Tibial artery (tissue), 4 donors: ENCODE results near the gene SECTM1.

ENCODE experiments used
- DNase-seq, 2 donors: peaks; one replicate each; pipeline ENCODE4 v3.0.0-alpha.2; 2019
- H3K27ac ChIP-seq, 2 donors: fragments of 200-600 bp; sonication (generic) in 1 of 2; 1 replicate in 1 of 2; 2 replicates in 1 of 2; pipeline ENCODE4 v1.5.1; 2018 to 2019; ENCODE audit warnings: mild to moderate bottlenecking in 1 of 2
- H3K27me3 ChIP-seq, 2 donors: fragments of 200-600 bp; sonication (generic) in 1 of 2; one replicate each; pipeline versions ENCODE4 v1.5.1 to v1.6.0; 2016 to 2019
- H3K36me3 ChIP-seq, 3 donors: fragments of 200-600 bp; sonication (generic) in 2 of 3; one replicate each; pipeline ENCODE4 v1.5.1; 2016 to 2019; ENCODE audit warnings: mild to moderate bottlenecking in 2 of 3
- H3K4me1 ChIP-seq, 4 donors: fragments of 200-600 bp; sonication (generic) in 2 of 4; 1 replicate in 3 of 4; 2 replicates in 1 of 4; pipeline ENCODE4 v1.5.1; 2016 to 2019
- H3K4me3 ChIP-seq, 2 donors: fragments of 200-600 bp; sonication (generic) in 1 of 2; 1 replicate in 1 of 2; 2 replicates in 1 of 2; pipeline ENCODE4 v1.5.1; 2018 to 2019; ENCODE audit warnings: mild to moderate bottlenecking in 2 of 2
- H3K9me3 ChIP-seq, 3 donors: fragments of 200-600 bp; sonication (generic) in 1 of 3; one replicate each; pipeline ENCODE4 v1.5.1; 2016 to 2019
- CTCF ChIP-seq, 2 experiments: fragments of 200-600 bp in 1 of 2; fragments of 450-650 bp in 1 of 2; IDR thresholded peaks; one replicate each; pipeline ENCODE4 v1.5.1; 2017 to 2019; ENCODE audit warnings: antibody characterized with exemption in 2 of 2, mild to moderate bottlenecking in 1 of 2, moderate library complexity in 1 of 2
- intact Hi-C: fragments of 100-400 bp; cut with DNase I; formaldehyde crosslinking; loops from one replicate; pipeline ENCODE4 v1.15.0; 2023; ENCODE audit warnings: low total_unique reads

SECTM1 gene

GRCh38 chr17:82282239-82283207 is 51.0 kb downstream of the SECTM1 start:
- Histone ChIP-seq H3K4me1 (peaks cover 0 to 13% (median 0%) of the 10 kb centered on the region in 4 donors), H3K4me3 (no peak overlapping the region), H3K27me3 (peaks cover 0 to 18% of the 10 kb centered on the region in 2 donors), H3K9me3 (no peaks in the 10 kb centered on the region), H3K36me3 (peaks cover 0 to 7% (median 0%) of the 10 kb centered on the region in 3 donors), H3K27ac (no peak overlapping the region)
- DNase-seq: no peak
- intact Hi-C loops: no loop called here
- no peak for TF ChIP-seq CTCF (IDR thresholded peaks at IDR 0.05)

DNA sequence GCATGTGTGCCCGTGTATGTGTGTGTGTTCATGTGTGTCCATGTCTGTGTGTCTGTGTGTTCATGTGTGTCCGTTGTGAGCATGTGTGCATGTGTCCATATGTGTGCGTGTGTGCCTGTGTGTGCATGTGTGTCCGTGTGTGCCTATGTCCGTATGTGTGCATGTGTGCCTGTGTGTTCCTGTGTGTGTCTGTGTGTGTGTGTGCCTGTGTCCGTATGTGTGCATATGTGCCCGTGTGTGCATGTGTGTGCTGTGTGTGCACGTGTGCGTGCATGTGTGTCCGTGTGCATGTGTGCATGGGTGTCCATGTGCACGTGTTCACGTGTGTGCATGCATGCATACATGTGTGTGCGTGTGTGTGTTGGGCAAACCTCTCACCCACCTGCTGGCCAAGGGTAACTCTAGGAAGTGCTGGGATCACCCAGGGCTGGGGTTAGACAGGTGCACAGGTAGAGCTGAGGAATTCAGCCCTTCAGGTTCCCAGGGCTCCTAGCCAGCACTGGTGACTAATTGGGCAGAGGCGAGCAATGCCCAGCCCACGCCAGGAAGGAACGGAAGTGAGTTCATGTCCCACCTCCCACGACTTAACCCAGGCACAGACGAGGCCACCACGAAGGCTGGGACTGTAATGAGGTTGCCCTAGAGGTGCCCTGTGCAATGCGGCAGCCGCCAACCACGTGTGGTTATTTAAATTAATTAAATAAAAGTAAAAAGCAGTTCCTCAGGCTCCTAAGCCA is 51.9 kb downstream of the SECTM1 start:
- no peak for DNase-seq
- Histone ChIP-seq H3K27ac (no peak overlapping the region), H3K9me3 (no peaks in the 10 kb centered on the region), H3K36me3 (peaks cover 0 to 12% (median 0%) of the 10 kb centered on the region in 3 donors), H3K27me3 (peaks cover 0 to 18% of the 10 kb centered on the region in 2 donors), H3K4me1 (peaks cover 0 to 13% (median 0%) of the 10 kb centered on the region in 4 donors), H3K4me3 (no peak overlapping the region)
- TF ChIP-seq CTCF (IDR thresholded peaks at IDR 0.05): no peak
- intact Hi-C loops: no loop called here

DNA sequence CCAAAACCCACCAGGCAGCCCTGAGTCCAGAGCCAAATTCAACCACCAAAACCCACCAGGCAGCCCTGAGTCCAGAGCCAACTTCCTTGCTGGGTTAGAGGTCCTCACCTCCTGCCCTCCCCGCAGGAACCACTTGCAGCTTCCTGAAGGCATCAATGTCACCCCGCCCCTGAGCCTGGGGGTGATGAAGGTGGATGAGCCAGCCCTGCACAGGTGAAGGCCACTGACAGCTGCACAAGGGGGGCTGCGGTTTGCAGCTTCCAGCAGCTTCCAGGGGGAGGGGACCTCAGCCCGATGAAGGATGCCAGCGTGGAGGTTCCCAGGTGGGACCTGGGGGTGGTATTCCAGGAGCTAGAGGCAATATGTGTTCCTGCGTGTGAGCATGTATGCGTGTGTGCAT is 52.5 kb downstream of the SECTM1 start:
- H3K27me3 ChIP-seq: peaks cover 0 to 18% of the 10 kb centered on the region in 2 donors
- no peaks in the 10 kb centered on the region for H3K9me3 ChIP-seq
- H3K27ac ChIP-seq: no peak overlapping the region
- TF ChIP-seq CTCF (IDR thresholded peaks at IDR 0.05): no peak
- H3K36me3 ChIP-seq: peaks cover 0 to 12% (median 0%) of the 10 kb centered on the region in 3 donors
- no peak for DNase-seq
- peaks cover 0 to 13% (median 0%) of the 10 kb centered on the region in 4 donors for H3K4me1 ChIP-seq
- intact Hi-C loops: no loop called here
- H3K4me3 ChIP-seq: no peak overlapping the region

DNA sequence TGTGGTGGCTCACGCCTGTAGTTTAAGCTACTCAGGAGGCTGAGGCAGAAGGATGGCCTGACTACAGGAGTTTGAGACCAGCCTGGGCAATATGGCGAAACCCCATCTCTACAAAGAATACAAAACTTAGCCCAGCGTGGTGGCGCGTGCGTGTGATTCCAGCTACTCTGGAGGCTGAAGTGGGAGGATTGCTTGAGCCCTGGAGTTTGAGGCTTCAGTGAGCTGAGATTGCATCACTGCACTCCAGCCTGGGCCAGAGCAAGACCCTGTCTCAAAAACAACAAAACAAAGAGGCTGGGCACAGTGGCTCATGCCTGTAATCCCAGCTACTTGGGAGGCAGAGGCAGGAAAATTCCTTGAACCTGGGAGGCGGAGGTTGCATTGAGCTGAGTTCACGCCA is 53.0 kb downstream of the SECTM1 start:
- peaks cover 0 to 13% (median 0%) of the 10 kb centered on the region in 4 donors for H3K4me1 ChIP-seq
- no peak overlapping the region for H3K27ac ChIP-seq
- no peak overlapping the region for H3K4me3 ChIP-seq

More for the DNA sequence above, 53.0 kb downstream of the SECTM1 start:
- peaks cover 0 to 12% (median 0%) of the 10 kb centered on the region in 3 donors for H3K36me3 ChIP-seq
- H3K27me3 ChIP-seq: peaks cover 0 to 18% of the 10 kb centered on the region in 2 donors
- TF ChIP-seq CTCF (IDR thresholded peaks at IDR 0.05): no peak
- no peaks in the 10 kb centered on the region for H3K9me3 ChIP-seq
- no peak for DNase-seq
- intact Hi-C loops: no loop called here
